Astrocyte (in vitro differentiated cells and primary cell): ENCODE results near the gene SLC28A3. TPM values are rescaled to one million over a fixed set of nuclear protein-coding genes. Genes with fewer than 3 reads are reported as not detected.

Experiments used
- DNase-seq: peaks from one replicate; pipeline ENCODE4 v3.0.0-alpha.2; 2010; ENCODE audit warnings: low read depth
- FAIRE-seq: peaks from 2 replicates; lab custom pipeline; 2011; peaks lifted over from hg19 to GRCh38; lab: Jason Lieb, UNC
- H2AFZ ChIP-seq: 2 replicates; pipeline ENCODE4 v1.6.0; 2012; ENCODE audit warnings: low read depth, low read length, inconsistent platforms
- H3K27ac ChIP-seq: 2 replicates; pipeline ENCODE4 v1.5.1; 2011; ENCODE audit warnings: low read depth, low read length, inconsistent platforms
- H3K27me3 ChIP-seq: 2 replicates; pipeline ENCODE4 v1.6.0; 2011; ENCODE audit warnings: low read length, inconsistent platforms; ENCODE audit not compliant: insufficient read depth
- H3K36me3 ChIP-seq: 2 replicates; pipeline ENCODE4 v1.5.1; 2011; ENCODE audit warnings: low read length, inconsistent platforms; ENCODE audit not compliant: insufficient read depth
- H3K4me1 ChIP-seq: 2 replicates; pipeline ENCODE4 v1.5.1; 2011; ENCODE audit warnings: low read length, inconsistent platforms; ENCODE audit not compliant: insufficient read depth
- H3K4me2 ChIP-seq: 2 replicates; pipeline ENCODE4 v1.6.0; 2012; ENCODE audit warnings: low read length, inconsistent platforms
- H3K4me3 ChIP-seq: 2 replicates; pipeline ENCODE4 v1.5.1; 2011; ENCODE audit warnings: low read depth, mild to moderate bottlenecking, low read length, inconsistent platforms; ENCODE audit not compliant: insufficient read depth
- H3K79me2 ChIP-seq: 2 replicates; pipeline ENCODE4 v1.6.0; 2012; ENCODE audit warnings: mild to moderate bottlenecking, low read length, inconsistent platforms; ENCODE audit not compliant: insufficient read depth
- H3K9ac ChIP-seq: 2 replicates; pipeline ENCODE4 v1.6.0; 2012; ENCODE audit warnings: mild to moderate bottlenecking, low read length, inconsistent platforms
- H3K9me3 ChIP-seq: 2 replicates; pipeline ENCODE4 v1.5.1; 2012; ENCODE audit warnings: low read depth, mild to moderate bottlenecking, low read length, inconsistent platforms; ENCODE audit not compliant: insufficient read depth
- H4K20me1 ChIP-seq: 2 replicates; pipeline ENCODE4 v1.6.0; 2012; ENCODE audit warnings: low read length, inconsistent platforms; ENCODE audit not compliant: insufficient read depth
- H3K27ac Mint-ChIP-seq: one replicate; pipeline ENCODE4 v1.8.0; 2021; ENCODE audit warnings: mild to moderate bottlenecking, mixed read lengths; ENCODE audit not compliant: unreplicated experiment
- H3K27me3 Mint-ChIP-seq: one replicate; pipeline ENCODE4 v1.8.0; 2021; ENCODE audit warnings: low read depth, mixed read lengths; ENCODE audit not compliant: unreplicated experiment
- H3K36me3 Mint-ChIP-seq: one replicate; pipeline ENCODE4 v1.8.0; 2021; ENCODE audit warnings: low read depth, mixed read lengths; ENCODE audit not compliant: unreplicated experiment
- H3K4me1 Mint-ChIP-seq: one replicate; pipeline ENCODE4 v1.8.0; 2021; ENCODE audit warnings: low read depth, mixed read lengths; ENCODE audit not compliant: unreplicated experiment
- H3K4me3 Mint-ChIP-seq: one replicate; pipeline ENCODE4 v1.8.0; 2021; ENCODE audit warnings: mild to moderate bottlenecking, moderate library complexity, mixed read lengths; ENCODE audit not compliant: unreplicated experiment
- H3K9me3 Mint-ChIP-seq: one replicate; pipeline ENCODE4 v1.8.0; 2021; ENCODE audit warnings: mild to moderate bottlenecking, mixed read lengths; ENCODE audit not compliant: unreplicated experiment
- EZH2 ChIP-seq: IDR thresholded peaks from 2 replicates; pipeline ENCODE4 v1.6.1; 2012; ENCODE audit warnings: mild to moderate bottlenecking, low read length, inconsistent platforms; ENCODE audit not compliant: insufficient read depth
- total RNA-seq: library from RNA; stranded (reverse); gene quantifications from 2 replicates; pipeline ENCODE4 v1.2.1, GENCODE V29; 2021
- TF ChIP-seq, protein P1 (sequence below): IDR thresholded peaks from 2 replicates; pipeline ENCODE4 v1.5.1; 2011; ENCODE audit warnings: low read depth, mild to moderate bottlenecking, inconsistent platforms, low read length, moderate library complexity; ENCODE audit not compliant: insufficient read depth

The SLC28A3 gene
- total RNA-seq, 1 donor from 2014 or later, result 0.30 TPM

DNA sequence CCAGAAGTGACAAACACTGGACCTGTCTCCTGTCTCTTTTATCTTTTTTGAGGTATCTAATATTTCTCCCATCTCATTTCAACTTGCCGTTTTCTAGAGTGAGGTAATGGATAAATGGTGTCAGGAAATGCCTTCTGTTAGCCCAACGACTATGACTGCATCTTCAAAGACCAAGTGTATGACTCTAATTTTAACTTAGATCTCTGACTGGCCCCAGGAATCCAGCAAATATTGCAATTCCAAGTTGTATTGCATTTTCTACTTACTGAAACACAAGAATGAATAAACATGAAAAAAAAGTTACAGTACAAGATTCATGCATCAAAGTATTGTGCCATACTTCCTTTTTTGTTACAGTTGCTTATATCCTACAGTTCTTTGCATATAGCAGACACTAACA is 26.3 kb downstream of the SLC28A3 start:
- no peak for DNase-seq
- Histone ChIP-seq H3K27me3 (no peaks in the 10 kb centered on the region), H3K4me3 (no peak overlapping the region), H4K20me1 (no peaks in the 10 kb centered on the region), H3K4me2 (no peak overlapping the region), H3K36me3 (no peaks in the 10 kb centered on the region), H3K4me1 (no peaks in the 10 kb centered on the region), H2AFZ (no peak overlapping the region), H3K9ac (no peak overlapping the region), H3K27ac (no peak overlapping the region), H3K9me3 (no peaks in the 10 kb centered on the region), H3K79me2 (no peaks in the 10 kb centered on the region)
- Mint-ChIP-seq H3K4me3 (no peak overlapping the region), H3K36me3 (no peaks in the 10 kb centered on the region), H3K27ac (no peak overlapping the region), H3K9me3 (no peaks in the 10 kb centered on the region), H3K4me1 (peaks cover 8% of the 10 kb centered on the region), H3K27me3 (peaks cover 9% of the 10 kb centered on the region)
- FAIRE-seq, result no peak
- TF ChIP-seq, protein P1, sequence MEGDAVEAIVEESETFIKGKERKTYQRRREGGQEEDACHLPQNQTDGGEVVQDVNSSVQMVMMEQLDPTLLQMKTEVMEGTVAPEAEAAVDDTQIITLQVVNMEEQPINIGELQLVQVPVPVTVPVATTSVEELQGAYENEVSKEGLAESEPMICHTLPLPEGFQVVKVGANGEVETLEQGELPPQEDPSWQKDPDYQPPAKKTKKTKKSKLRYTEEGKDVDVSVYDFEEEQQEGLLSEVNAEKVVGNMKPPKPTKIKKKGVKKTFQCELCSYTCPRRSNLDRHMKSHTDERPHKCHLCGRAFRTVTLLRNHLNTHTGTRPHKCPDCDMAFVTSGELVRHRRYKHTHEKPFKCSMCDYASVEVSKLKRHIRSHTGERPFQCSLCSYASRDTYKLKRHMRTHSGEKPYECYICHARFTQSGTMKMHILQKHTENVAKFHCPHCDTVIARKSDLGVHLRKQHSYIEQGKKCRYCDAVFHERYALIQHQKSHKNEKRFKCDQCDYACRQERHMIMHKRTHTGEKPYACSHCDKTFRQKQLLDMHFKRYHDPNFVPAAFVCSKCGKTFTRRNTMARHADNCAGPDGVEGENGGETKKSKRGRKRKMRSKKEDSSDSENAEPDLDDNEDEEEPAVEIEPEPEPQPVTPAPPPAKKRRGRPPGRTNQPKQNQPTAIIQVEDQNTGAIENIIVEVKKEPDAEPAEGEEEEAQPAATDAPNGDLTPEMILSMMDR, result no peak
- no peak for TF ChIP-seq EZH2

DNA sequence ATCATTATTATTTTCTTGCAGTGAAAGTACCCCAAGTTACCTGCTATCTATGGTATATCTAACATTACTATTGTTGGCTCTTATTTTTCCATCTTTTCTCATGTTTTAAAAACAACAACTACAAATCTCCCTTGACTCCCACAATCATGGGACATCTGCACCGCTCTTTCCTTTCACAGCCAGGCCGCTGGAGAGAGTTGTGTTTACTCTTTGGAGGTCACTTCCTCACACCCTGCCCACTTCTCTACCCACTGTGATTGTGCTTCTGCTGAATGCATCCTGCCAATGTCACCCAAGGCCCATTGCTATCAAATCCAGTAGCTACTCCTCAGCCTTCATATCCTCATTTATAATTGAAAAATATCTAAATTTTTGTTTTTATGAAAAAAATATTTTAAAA is 29.7 kb downstream of the SLC28A3 start:
- Mint-ChIP-seq H3K9me3 (no peaks in the 10 kb centered on the region), H3K36me3 (no peaks in the 10 kb centered on the region), H3K27me3 (peaks cover 10% of the 10 kb centered on the region), H3K4me3 (no peak overlapping the region), H3K4me1 (peaks cover 7% of the 10 kb centered on the region), H3K27ac (no peak overlapping the region)
- H3K4me3 ChIP-seq, result no peak overlapping the region
- FAIRE-seq (no peak), DNase-seq (no peak)
- no peaks in the 10 kb centered on the region for H3K9me3 ChIP-seq
- H3K27me3 ChIP-seq, result no peaks in the 10 kb centered on the region
- no peak for TF ChIP-seq EZH2
- TF ChIP-seq, protein P1, result no peak
- H3K36me3 ChIP-seq, result no peaks in the 10 kb centered on the region
- no peaks in the 10 kb centered on the region for H3K79me2 ChIP-seq
- H4K20me1 ChIP-seq, result no peaks in the 10 kb centered on the region
- no peak overlapping the region for H3K9ac ChIP-seq
- no peak overlapping the region for H3K27ac ChIP-seq
- H3K4me2 ChIP-seq, result no peak overlapping the region
- no peaks in the 10 kb centered on the region for H3K4me1 ChIP-seq
- no peak overlapping the region for H2AFZ ChIP-seq

DNA sequence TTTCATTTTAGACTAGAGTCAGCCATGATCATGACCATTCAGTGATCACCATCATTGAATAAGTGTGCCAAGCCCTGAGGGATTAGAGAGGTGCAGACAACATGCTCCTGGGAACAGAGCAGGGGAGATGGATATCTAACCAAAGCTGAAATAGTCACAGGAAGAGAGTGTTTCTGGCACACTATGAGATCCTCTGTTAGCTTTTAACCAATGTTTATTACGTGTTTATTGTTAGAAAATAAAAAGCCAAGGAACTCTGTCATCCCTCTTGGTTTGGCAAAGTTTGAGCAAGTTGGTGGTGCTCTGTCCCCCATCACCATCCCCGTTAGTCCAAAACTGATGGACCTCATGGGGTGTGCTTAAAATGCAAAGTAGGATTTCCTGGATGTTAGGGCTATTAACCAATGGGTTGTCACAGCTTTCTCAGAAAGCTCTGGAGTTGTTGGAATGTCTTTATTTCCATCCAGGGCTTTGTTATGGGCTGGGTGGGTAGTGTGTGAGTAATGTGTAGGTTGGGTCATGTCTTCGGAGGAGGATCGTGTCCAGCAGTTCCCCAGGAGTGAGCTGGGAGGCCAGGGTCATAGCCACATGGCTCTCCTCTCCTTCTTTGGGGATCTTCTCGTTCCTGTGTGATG is 34.9 kb downstream of the SLC28A3 start:
- H3K4me1 ChIP-seq, result no peaks in the 10 kb centered on the region
- no peak overlapping the region for H3K27ac Mint-ChIP-seq

More for the DNA sequence above, 34.9 kb downstream of the SLC28A3 start:
- no peaks in the 10 kb centered on the region for H3K36me3 ChIP-seq
- H3K9me3 ChIP-seq, result no peaks in the 10 kb centered on the region
- TF ChIP-seq EZH2, result no peak
- TF ChIP-seq, protein P1, result no peak
- H3K9me3 Mint-ChIP-seq, result no peaks in the 10 kb centered on the region
- no peaks in the 10 kb centered on the region for H3K36me3 Mint-ChIP-seq
- no peaks in the 10 kb centered on the region for H4K20me1 ChIP-seq
- peaks cover 5% of the 10 kb centered on the region for H3K27me3 Mint-ChIP-seq
- no peak overlapping the region for H3K4me3 Mint-ChIP-seq
- DNase-seq, result no peak
- no peaks in the 10 kb centered on the region for H3K27me3 ChIP-seq
- H2AFZ ChIP-seq, result no peak overlapping the region
- H3K27ac ChIP-seq, result no peak overlapping the region
- H3K9ac ChIP-seq, result no peak overlapping the region
- no peak overlapping the region for H3K4me2 ChIP-seq
- no peaks in the 10 kb centered on the region for H3K79me2 ChIP-seq
- H3K4me1 Mint-ChIP-seq, result no peaks in the 10 kb centered on the region
- FAIRE-seq, result no peak
- no peak overlapping the region for H3K4me3 ChIP-seq
